HepG2 (cell line): ENCODE measurements around the gene VEZF1. TPM values are rescaled to one million over a fixed set of nuclear protein-coding genes. Genes with fewer than 3 reads are reported as not detected.

Source experiments
- ATF7 ChIP-seq, 2 experiments: fragments of 450-650 bp in 1 of 2; sonication (generic) in 1 of 2; formaldehyde crosslinking in 1 of 2; IDR thresholded peaks; 2 replicates each; pipeline versions ENCODE4 v1.4.0 to v1.6.1; 2016 to 2020; ENCODE audit warnings: antibody characterized with exemption in 1 of 2, mild to moderate bottlenecking in 1 of 2, missing genetic modification reagents in 1 of 2
- CBX5 ChIP-seq: sonication (generic); formaldehyde crosslinking; IDR thresholded peaks from 2 replicates; pipeline ENCODE4 v1.4.0; 2020; ENCODE audit warnings: missing genetic modification reagents, borderline replicate concordance
- ETV5 ChIP-seq: IDR thresholded peaks from 2 replicates; pipeline ENCODE4 v1.6.1; 2018; ENCODE audit warnings: missing biosample characterization, missing genetic modification reagents, inconsistent platforms, borderline replicate concordance
- HINFP ChIP-seq: sonication (generic); formaldehyde crosslinking; IDR thresholded peaks from 2 replicates; pipeline ENCODE4 v1.4.0; 2020; ENCODE audit warnings: low read depth, mild to moderate bottlenecking, missing genetic modification reagents
- HMG20A ChIP-seq: IDR thresholded peaks from 2 replicates; pipeline ENCODE4 v1.6.1; 2016; ENCODE audit warnings: borderline replicate concordance
- KDM2A ChIP-seq: sonication (generic); formaldehyde crosslinking; IDR thresholded peaks from 2 replicates; pipeline ENCODE4 v1.4.0; 2020; ENCODE audit warnings: low read depth, missing genetic modification reagents, borderline replicate concordance
- PHB2 ChIP-seq: fragments of 450-650 bp; IDR thresholded peaks from 2 replicates; pipeline ENCODE4 v1.6.1; 2018; ENCODE audit not compliant: partially characterized antibody
- PREB ChIP-seq: sonication (generic); formaldehyde crosslinking; IDR thresholded peaks from 2 replicates; pipeline ENCODE4 v1.4.0; 2020; ENCODE audit warnings: missing genetic modification reagents
- RARA ChIP-seq: IDR thresholded peaks from 2 replicates; pipeline ENCODE4 v1.6.1; 2016; ENCODE audit warnings: missing genetic modification reagents, missing compliant biosample characterization
- RNF219 ChIP-seq: sonication (generic); formaldehyde crosslinking; IDR thresholded peaks from 2 replicates; pipeline ENCODE4 v1.5.0; 2020; ENCODE audit warnings: mild to moderate bottlenecking, missing genetic modification reagents
- SATB2 ChIP-seq: sonication (generic); formaldehyde crosslinking; IDR thresholded peaks from 2 replicates; pipeline ENCODE4 v1.5.0; 2020; ENCODE audit warnings: missing genetic modification reagents
- SMYD3 ChIP-seq: sonication (generic); formaldehyde crosslinking; IDR thresholded peaks from 2 replicates; pipeline ENCODE4 v1.8.1; 2023; ENCODE audit warnings: mild to moderate bottlenecking, missing genetic modification reagents
- SOX13 ChIP-seq, 3 experiments: fragments of 450-650 bp in 1 of 3; sonication (generic) in 1 of 3; formaldehyde crosslinking in 1 of 3; IDR thresholded peaks in 2 of 3; conservative IDR thresholded peaks in 1 of 3; 2 replicates each; pipeline versions ENCODE4 v1.5.0 to v1.6.1; 2016 to 2020; ENCODE audit warnings: antibody characterized with exemption in 1 of 3, mild to moderate bottlenecking in 1 of 3, missing compliant biosample characterization in 1 of 3, missing genetic modification reagents in 1 of 3, moderate library complexity in 1 of 3
- TBL1XR1 ChIP-seq: fragments of 150-350 bp; IDR thresholded peaks from 2 replicates; pipeline ENCODE4 v1.6.1; 2014; ENCODE audit warnings: borderline replicate concordance, low read length; ENCODE audit not compliant: partially characterized antibody
- ZBTB3 ChIP-seq: sonication (generic); formaldehyde crosslinking; IDR thresholded peaks from 2 replicates; pipeline ENCODE4 v1.4.0; 2020; ENCODE audit warnings: low read depth, mild to moderate bottlenecking, moderate library complexity, missing genetic modification reagents, borderline replicate concordance
- ZBTB46 ChIP-seq: sonication (generic); formaldehyde crosslinking; IDR thresholded peaks from 2 replicates; pipeline ENCODE4 v1.4.0; 2020; ENCODE audit warnings: mild to moderate bottlenecking, missing genetic modification reagents, borderline replicate concordance
- ZC3H13 ChIP-seq: sonication (generic); formaldehyde crosslinking; IDR thresholded peaks from 2 replicates; pipeline ENCODE4 v1.8.1; 2023; ENCODE audit warnings: mild to moderate bottlenecking, missing genetic modification reagents, moderate library complexity
- ZFP1 ChIP-seq: IDR thresholded peaks from 2 replicates; pipeline ENCODE4 v1.6.1; 2016
- ZNF160 ChIP-seq: sonication (generic); formaldehyde crosslinking; IDR thresholded peaks from 2 replicates; pipeline ENCODE4 v1.8.0; 2022; ENCODE audit warnings: mild to moderate bottlenecking, inconsistent platforms, missing genetic modification reagents
- ZNF501 ChIP-seq: sonication (generic); formaldehyde crosslinking; IDR thresholded peaks from 2 replicates; pipeline ENCODE4 v1.5.1; 2020; ENCODE audit warnings: mild to moderate bottlenecking, moderate library complexity, missing genetic modification reagents
- ZNF772 ChIP-seq: sonication (generic); formaldehyde crosslinking; IDR thresholded peaks from 2 replicates; pipeline ENCODE4 v1.5.0; 2020; ENCODE audit warnings: mild to moderate bottlenecking, missing genetic modification reagents
- ZNF777 ChIP-seq: sonication (generic); formaldehyde crosslinking; IDR thresholded peaks from 2 replicates; pipeline ENCODE4 v1.4.0; 2020; ENCODE audit warnings: missing genetic modification reagents
- ZZZ3 ChIP-seq: sonication (generic); formaldehyde crosslinking; IDR thresholded peaks from 2 replicates; pipeline ENCODE4 v1.4.0; 2020; ENCODE audit warnings: missing genetic modification reagents, mild to moderate bottlenecking, borderline replicate concordance
- polyA plus RNA-seq, 8 experiments: library from polyadenylated mRNA; depleted of rRNA in 3 of 8; stranded (reverse) in 7 of 8; unstranded in 1 of 8; fragments of >200 nt; fragmentation: Illumina TruSeq in 4 of 8; extraction: Trizol in 4 of 8; gene quantifications; 2 replicates each; pipeline versions ENCODE4 v1.2.1 to v1.2.3, GENCODE V29; 2011 to 2016; ENCODE audit warnings: low read depth in 4 of 8, missing spikeins in 1 of 8, mixed read lengths in 1 of 8; ENCODE audit not compliant: insufficient read depth in 1 of 8
- total RNA-seq, 5 experiments: library from RNA; depleted of rRNA; stranded (reverse); fragments of >200 nt; fragmentation: Illumina TruSeq; extraction: Trizol; gene quantifications; 2 replicates each; pipeline ENCODE4 v1.2.3, GENCODE V29; 2016; ENCODE audit warnings: low read depth in 1 of 5

Gene VEZF1
- total and polyA plus RNA-seq, 2 of the 13 experiments (the other 11 are each of a cell fraction or from before 2014, with no cell fraction given): 45.9 to 49.7 TPM

GRCh38 chr17:57987581-57988300, at the start of gene VEZF1 (continued):
- TF ChIP-seq SOX13 (IDR thresholded peaks at IDR 0.05) (no peak), SOX13 (CRISPR knock-in tag; conservative IDR thresholded peaks at IDR 0.05 in 1 of 2, IDR thresholded peaks at IDR 0.05 in 1 of 2) (peak in 1 of 2 experiments; percentile 27; a peak in 2 of 4 replicates), ZFP1 (CRISPR knock-in tag) (no peak), ZNF501 (CRISPR knock-in tag) (no peak), ETV5 (CRISPR knock-in tag) (no peak; the same call in none of the 2 replicates), PHB2 (no peak), ATF7 (IDR thresholded peaks at IDR 0.05) (no peak), ATF7 (CRISPR knock-in tag; IDR thresholded peaks at IDR 0.05) (no peak), SATB2 (CRISPR knock-in tag) (peak; percentile 43; the same call in 1 of the 2 replicates), ZC3H13 (peak; percentile 7; the same call in 1 of the 2 replicates), ZNF772 (no peak), PREB (CRISPR knock-in tag) (no peak), CBX5 (CRISPR knock-in tag) (no peak), HMG20A (CRISPR knock-in tag) (no peak), TBL1XR1 (no peak), RARA (CRISPR knock-in tag) (no peak), ZBTB3 (CRISPR knock-in tag) (no peak), KDM2A (CRISPR knock-in tag) (peak; percentile 57; the same call in 1 of the 2 replicates), ZBTB46 (CRISPR knock-in tag) (peak; percentile 75; the same call in 1 of the 2 replicates), ZNF777 (CRISPR knock-in tag) (peak; percentile 57; the same call in 1 of the 2 replicates), ZZZ3 (0 out of 2 replicates have a peak, but pooled peaks have one; percentile 34), RNF219 (CRISPR knock-in tag) (no peak; the same call in 1 of the 2 replicates), SMYD3 (no peak), ZNF160 (CRISPR knock-in tag) (peak; percentile 83), HINFP (CRISPR knock-in tag) (no peak)
